Peyer's patch (tissue), 4 donors: ENCODE data around the gene SORCS1.

Experiments
- POLR2A ChIP-seq, 2 donors: fragments of 450-650 bp; IDR thresholded peaks; one replicate each; pipeline ENCODE4 v1.5.1; 2017; ENCODE audit warnings: antibody characterized with exemption in 2 of 2, mild to moderate bottlenecking in 2 of 2, moderate library complexity in 2 of 2
- TF ChIP-seq, protein P1 (sequence below), 6 experiments: fragments of 450-650 bp in 4 of 6; fragments of 200-600 bp in 2 of 6; sonication (generic) in 1 of 6; IDR thresholded peaks; one replicate each; pipeline ENCODE4 v1.5.1; 2017 to 2019; ENCODE audit warnings: antibody characterized with exemption in 6 of 6, mild to moderate bottlenecking in 3 of 6, moderate library complexity in 1 of 6

DNA sequence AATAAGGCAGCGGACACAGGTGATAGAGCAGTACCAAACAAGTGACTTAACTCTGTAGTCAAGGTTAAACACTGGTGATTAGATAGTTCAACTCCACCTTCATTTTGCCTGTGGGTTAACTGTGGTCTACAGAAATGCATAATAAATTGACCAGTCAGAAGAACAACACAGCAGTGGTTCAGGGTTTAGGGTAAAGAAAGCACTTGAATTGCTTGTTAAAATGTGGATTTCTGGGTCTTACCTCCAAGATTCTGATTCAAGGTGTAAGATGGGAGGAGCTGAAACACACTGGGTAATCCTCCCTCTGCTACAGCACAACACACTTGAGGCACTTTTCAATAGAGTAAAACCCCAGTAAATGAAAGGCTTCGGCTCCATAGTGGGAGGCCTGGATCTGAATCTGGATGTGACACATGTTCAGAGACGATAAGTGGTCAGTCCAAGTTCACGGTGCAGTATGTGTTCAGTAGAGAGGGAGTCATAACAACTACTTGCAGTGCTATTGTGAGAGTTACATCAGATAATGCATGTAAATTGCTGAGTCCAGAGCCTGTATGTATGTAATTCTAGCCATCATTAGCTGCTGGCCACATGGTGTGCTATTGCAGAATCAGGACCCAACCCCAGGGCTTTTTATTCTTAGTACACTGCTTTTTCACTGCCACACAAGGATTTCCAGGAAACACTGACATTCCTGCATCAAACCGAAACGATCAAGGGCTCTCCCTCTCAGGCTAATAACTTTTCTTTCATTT is 141.7 kb downstream of the SORCS1 start:
- TF ChIP-seq, protein P1, sequence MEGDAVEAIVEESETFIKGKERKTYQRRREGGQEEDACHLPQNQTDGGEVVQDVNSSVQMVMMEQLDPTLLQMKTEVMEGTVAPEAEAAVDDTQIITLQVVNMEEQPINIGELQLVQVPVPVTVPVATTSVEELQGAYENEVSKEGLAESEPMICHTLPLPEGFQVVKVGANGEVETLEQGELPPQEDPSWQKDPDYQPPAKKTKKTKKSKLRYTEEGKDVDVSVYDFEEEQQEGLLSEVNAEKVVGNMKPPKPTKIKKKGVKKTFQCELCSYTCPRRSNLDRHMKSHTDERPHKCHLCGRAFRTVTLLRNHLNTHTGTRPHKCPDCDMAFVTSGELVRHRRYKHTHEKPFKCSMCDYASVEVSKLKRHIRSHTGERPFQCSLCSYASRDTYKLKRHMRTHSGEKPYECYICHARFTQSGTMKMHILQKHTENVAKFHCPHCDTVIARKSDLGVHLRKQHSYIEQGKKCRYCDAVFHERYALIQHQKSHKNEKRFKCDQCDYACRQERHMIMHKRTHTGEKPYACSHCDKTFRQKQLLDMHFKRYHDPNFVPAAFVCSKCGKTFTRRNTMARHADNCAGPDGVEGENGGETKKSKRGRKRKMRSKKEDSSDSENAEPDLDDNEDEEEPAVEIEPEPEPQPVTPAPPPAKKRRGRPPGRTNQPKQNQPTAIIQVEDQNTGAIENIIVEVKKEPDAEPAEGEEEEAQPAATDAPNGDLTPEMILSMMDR (IDR thresholded peaks at IDR 0.05) = no peak
- no peak for TF ChIP-seq POLR2A (IDR thresholded peaks at IDR 0.05)
